GM12878 (cell line): ENCODE data around the gene DACH1. TPM values are rescaled to one million over a fixed set of nuclear protein-coding genes. Genes with fewer than 3 reads are reported as not detected.

Experiments
- ATAC-seq: fragments of 200-7000 bp; cut with Tn5 transposase; 3 replicates; pipeline ENCODE4 v1.9.1; 2020; ENCODE audit warnings: mild to moderate bottlenecking, moderate library complexity
- BruUV-seq: library from RNA; stranded (reverse); fragments of 400-500 nt; replicated peaks from 2 replicates; lab custom pipeline; 2021; lab: Mats Ljungman, UMichigan
- CTCF ChIA-PET: fragments of 300-600 bp; sonication (Branson Sonifier 250); formaldehyde crosslinking; extraction: SDS; loops from one replicate; lab custom pipeline; 2021; ENCODE audit warnings: inconsistent platforms; lab: Yijun Ruan, JAX
- POLR2A ChIA-PET: fragments of 350-600 bp; formaldehyde crosslinking; extraction: SDS; loops from one replicate; lab custom pipeline; 2021; ENCODE audit warnings: inconsistent platforms; lab: Charles Lee
- RAD21 ChIA-PET: fragments of 300-600 bp; sonication (Branson Sonifier 250); formaldehyde crosslinking; loops from one replicate; lab custom pipeline; 2023; ENCODE audit warnings: antibody characterized with exemption; ENCODE audit not compliant: unreplicated experiment; lab: Charles Lee
- SMC1A ChIA-PET: fragments of 300-600 bp; sonication (Branson Sonifier 250); formaldehyde crosslinking; loops from one replicate; lab custom pipeline; 2023; ENCODE audit not compliant: unreplicated experiment, uncharacterized antibody; lab: Charles Lee
- DNase-seq: peaks from one replicate; pipeline ENCODE4 v3.0.0-alpha.2; 2011; ENCODE audit warnings: low read depth, low spot score
- FAIRE-seq: peaks from 3 replicates; lab custom pipeline; 2011; peaks lifted over from hg19 to GRCh38; lab: Jason Lieb, UNC
- H2AFZ ChIP-seq: 2 replicates; pipeline ENCODE4 v1.6.0; 2011; ENCODE audit warnings: low read depth, low read length, control low read depth; ENCODE audit not compliant: control insufficient read depth
- H3K27ac ChIP-seq: 2 replicates; pipeline ENCODE4 v1.5.1; 2011; ENCODE audit warnings: control low read depth; ENCODE audit not compliant: control insufficient read depth, insufficient read depth
- H3K27me3 ChIP-seq, 2 experiments: replicated peaks in 1 of 2; 2 replicates each; pipeline versions ENCODE4 v1.6.0 to v1.6.1; 2011; ENCODE audit warnings: low read length in 1 of 2; ENCODE audit not compliant: control insufficient read depth in 2 of 2, insufficient read depth in 2 of 2
- H3K36me3 ChIP-seq, 2 experiments: 2 replicates each; pipeline ENCODE4 v1.5.1; 2011; ENCODE audit warnings: low read length in 1 of 2; ENCODE audit not compliant: control insufficient read depth in 2 of 2, insufficient read depth in 2 of 2
- H3K4me1 ChIP-seq: 2 replicates; pipeline ENCODE4 v1.6.1; 2011; ENCODE audit warnings: mild to moderate bottlenecking, low read length, moderate library complexity, mixed read lengths; ENCODE audit not compliant: control insufficient read depth, insufficient read depth
- H3K4me2 ChIP-seq: 2 replicates; pipeline ENCODE4 v1.6.0; 2011; ENCODE audit warnings: control low read depth; ENCODE audit not compliant: control insufficient read depth, insufficient read depth
- H3K4me3 ChIP-seq: fragments of 200-600 bp; sonication (generic); 2 replicates; pipeline ENCODE4 v1.5.1; 2016
- H3K79me2 ChIP-seq: 2 replicates; pipeline ENCODE4 v1.6.0; 2011; ENCODE audit warnings: low read length; ENCODE audit not compliant: control insufficient read depth, insufficient read depth
- H3K9ac ChIP-seq: 2 replicates; pipeline ENCODE4 v1.8.0; 2011; ENCODE audit warnings: low read length, control low read depth, mixed read lengths; ENCODE audit not compliant: control insufficient read depth, insufficient read depth
- H3K9me3 ChIP-seq: replicated peaks from 3 replicates; pipeline ENCODE4 v1.5.1; 2011; ENCODE audit warnings: mild to moderate bottlenecking, low read length; ENCODE audit not compliant: control insufficient read depth, insufficient read depth
- H4K20me1 ChIP-seq: 2 replicates; pipeline ENCODE4 v1.6.0; 2011; ENCODE audit not compliant: control insufficient read depth, insufficient read depth
- EZH2 ChIP-seq: IDR thresholded peaks from 2 replicates; pipeline ENCODE4 v1.6.1; 2012; ENCODE audit warnings: low read depth, mild to moderate bottlenecking, control low read depth, inconsistent platforms, low read length, borderline replicate concordance; ENCODE audit not compliant: control insufficient read depth
- GATAD2B ChIP-seq: fragments of 450-650 bp; conservative IDR thresholded peaks from 2 replicates; pipeline ENCODE4 v1.6.1; 2017; ENCODE audit warnings: low read depth, mild to moderate bottlenecking, moderate library complexity
- HSF1 ChIP-seq: fragments of 150-350 bp; IDR thresholded peaks from 2 replicates; pipeline ENCODE4 v1.6.1; 2014; ENCODE audit warnings: mild to moderate bottlenecking, low read depth, low read length
- POU2F2 ChIP-seq: IDR thresholded peaks from 3 replicates; pipeline ENCODE4 v1.6.1; 2011; ENCODE audit warnings: low read depth, mild to moderate bottlenecking, low read length, borderline replicate concordance
- SREBF1 ChIP-seq: IDR thresholded peaks from 2 replicates; pipeline ENCODE4 v1.6.1; 2012; ENCODE audit warnings: mild to moderate bottlenecking, low read length
- YY1 ChIP-seq: IDR thresholded peaks from 2 replicates; pipeline ENCODE4 v1.6.1; 2011; ENCODE audit warnings: low read depth, mild to moderate bottlenecking, low read length
- ZNF622 ChIP-seq: fragments of 450-650 bp; IDR thresholded peaks from 2 replicates; pipeline ENCODE4 v1.6.1; 2017; ENCODE audit warnings: mild to moderate bottlenecking, inconsistent platforms
- WGBS: methylation state at CpG from one replicate; pipeline ENCODE4 v1.1.6; 2016; ENCODE audit warnings: low lambda C conversion rate; ENCODE audit not compliant: insufficient replicate concordance, insufficient coverage; ENCODE audit errors: missing lambda C conversion rate; 5-methylcytosine and 5-hydroxymethylcytosine counted together
- in situ Hi-C: fragments of 300-500 bp; cut with MboI; formaldehyde crosslinking; loops from 9 replicates; pipeline ENCODE4 v1.14.3; 2018; ENCODE audit warnings: mixed read lengths
- intact Hi-C: fragments of 100-400 bp; cut with micrococcal nuclease; formaldehyde crosslinking; loops from one replicate; pipeline ENCODE4 v1.14.2; 2022; ENCODE audit not compliant: unreplicated experiment
- polyA plus RNA-seq, 11 experiments: library from polyadenylated mRNA; depleted of rRNA in 4 of 11; unstranded in 6 of 11; stranded (reverse) in 5 of 11; fragments of >200 nt; fragmentation: Nextera tagmentation in 4 of 11; fragmentation: Illumina TruSeq in 1 of 11; extraction: Ambion mirVana in 4 of 11; extraction: Trizol in 1 of 11; gene quantifications; 1 replicate in 1 of 11; 2 replicates in 10 of 11; pipeline versions ENCODE4 v1.2.1 to v1.2.3, GENCODE V29; 2011 to 2016; ENCODE audit warnings: inconsistent platforms in 2 of 11, missing spikeins in 2 of 11, low read depth in 1 of 11
- total RNA-seq, 4 experiments: library from RNA; depleted of rRNA in 3 of 4; stranded (reverse); fragments of >200 nt in 3 of 4; fragmentation: Illumina TruSeq in 1 of 4; extraction: Trizol in 1 of 4; gene quantifications; 2 replicates each; pipeline versions ENCODE4 v1.2.1 to v1.2.3, GENCODE V29; 2013 to 2021

Gene DACH1
- total and polyA plus RNA-seq, 10 of the 15 experiments (the other 5 are each of a cell fraction or from before 2014, with no cell fraction given) = 0.05 TPM; not detected in 9

- intact Hi-C loops = no loop called here
- no peak overlapping the region for H3K4me3 ChIP-seq
- in situ Hi-C loops = no loop called here
- H3K4me1 ChIP-seq = no peaks in the 10 kb centered on the region
- H3K79me2 ChIP-seq = no peaks in the 10 kb centered on the region
- TF ChIP-seq ZNF622 (no peak), GATAD2B (no peak), YY1 (no peak), EZH2 (no peak), SREBF1 (no peak), HSF1 (no peak), POU2F2 (no peak)
- TF ChIP-seq, all 136 proteins: peak for 0
- ChIA-PET POLR2A (no interaction called here), CTCF (no interaction called here), RAD21 (no interaction called here), SMC1A (no interaction called here)
- Histone ChIP-seq H3K4me2 (no peak overlapping the region), H3K9me3 (no peaks in the 10 kb centered on the region), H3K27ac (no peak overlapping the region), H3K36me3 (no peaks in the 10 kb centered on the region), H3K9ac (no peak overlapping the region), H2AFZ (no peak overlapping the region), H3K27me3 (no peaks in the 10 kb centered on the region), H4K20me1 (no peaks in the 10 kb centered on the region)
- no TSS peak for BruUV-seq
- FAIRE-seq (no peak), DNase-seq (no peak), ATAC-seq (no peak)
- 33% methylated on average over 1 of the region's 1 CpG for WGBS
These were observed 145.9 kb downstream of the DACH1 start for GRCh38 chr13:71721104-71721503.
